Mesenchymal stem cell (in vitro differentiated cells and primary cell): Measurements from ENCODE around the gene SPARCL1.

ENCODE experiments used
- DNase-seq: peaks from one replicate; pipeline ENCODE4 v3.0.0-alpha.2; 2013
- H2AFZ ChIP-seq: one replicate; pipeline ENCODE4 v1.6.1; 2013; ENCODE audit warnings: low read depth, mild to moderate bottlenecking, control low read depth, inconsistent platforms, low read length, moderate library complexity
- H2AK5ac ChIP-seq: 2 replicates; pipeline ENCODE4 v1.6.1; 2013; ENCODE audit warnings: low read length, moderate library complexity, mild to moderate bottlenecking, inconsistent platforms; ENCODE audit not compliant: severe bottlenecking
- H2BK120ac ChIP-seq: one replicate; pipeline ENCODE4 v1.6.1; 2013; ENCODE audit warnings: low read depth, mild to moderate bottlenecking, inconsistent platforms, low read length, moderate library complexity
- H2BK12ac ChIP-seq, 2 experiments: one replicate each; pipeline ENCODE4 v1.6.1; 2013; ENCODE audit warnings: inconsistent platforms in 2 of 2, low read length in 2 of 2, mild to moderate bottlenecking in 2 of 2, moderate library complexity in 2 of 2, control low read depth in 1 of 2
- H2BK15ac ChIP-seq: one replicate; pipeline ENCODE4 v1.6.1; 2013; ENCODE audit warnings: mild to moderate bottlenecking, low read depth, inconsistent platforms; ENCODE audit not compliant: poor library complexity, severe bottlenecking
- H2BK5ac ChIP-seq: 2 replicates; pipeline ENCODE4 v1.6.1; 2013; ENCODE audit warnings: low read depth, mild to moderate bottlenecking, low read length, control low read depth, inconsistent platforms; ENCODE audit not compliant: poor library complexity, severe bottlenecking
- H3K14ac ChIP-seq, 2 experiments: one replicate each; pipeline ENCODE4 v1.6.1; 2013; ENCODE audit warnings: inconsistent platforms in 2 of 2, low read length in 2 of 2, control low read depth in 1 of 2, mild to moderate bottlenecking in 1 of 2, moderate library complexity in 1 of 2
- H3K18ac ChIP-seq, 2 experiments: one replicate each; pipeline ENCODE4 v1.6.1; 2013; ENCODE audit warnings: inconsistent platforms in 2 of 2, low read length in 2 of 2, control low read depth in 1 of 2, low read depth in 1 of 2, mild to moderate bottlenecking in 1 of 2
- H3K23ac ChIP-seq, 2 experiments: one replicate each; pipeline ENCODE4 v1.6.1; 2013; ENCODE audit warnings: inconsistent platforms in 2 of 2, low read length in 2 of 2, mild to moderate bottlenecking in 2 of 2, moderate library complexity in 2 of 2, control low read depth in 1 of 2
- H3K27ac ChIP-seq: 2 replicates; pipeline ENCODE4 v1.5.1; 2013; ENCODE audit warnings: mild to moderate bottlenecking, moderate library complexity, low read length, control low read depth, inconsistent platforms; ENCODE audit not compliant: poor library complexity, severe bottlenecking
- H3K27me3 ChIP-seq, 2 experiments: 2 replicates each; pipeline versions ENCODE4 v1.6.1 to v1.7.0; 2013; ENCODE audit warnings: low read length in 2 of 2, mild to moderate bottlenecking in 2 of 2, moderate library complexity in 2 of 2, control low read depth in 1 of 2, inconsistent platforms in 1 of 2; ENCODE audit not compliant: control insufficient read depth in 1 of 2, insufficient read depth in 1 of 2
- H3K36me3 ChIP-seq, 2 experiments: 2 replicates each; pipeline versions ENCODE4 v1.6.1 to v1.7.0; 2013; ENCODE audit warnings: low read length in 2 of 2, control low read depth in 1 of 2, inconsistent platforms in 1 of 2, low read depth in 1 of 2, mild to moderate bottlenecking in 1 of 2; ENCODE audit not compliant: insufficient read depth in 2 of 2, control insufficient read depth in 1 of 2
- H3K4ac ChIP-seq, 2 experiments: one replicate each; pipeline ENCODE4 v1.6.1; 2013; ENCODE audit warnings: inconsistent platforms in 2 of 2, low read length in 2 of 2, mild to moderate bottlenecking in 2 of 2, moderate library complexity in 2 of 2, control low read depth in 1 of 2, low read depth in 1 of 2
- H3K4me1 ChIP-seq: 2 replicates; pipeline ENCODE4 v1.6.1; 2013; ENCODE audit warnings: low read depth, low read length, control low read depth; ENCODE audit not compliant: control insufficient read depth, insufficient read depth
- H3K4me2 ChIP-seq: 2 replicates; pipeline ENCODE4 v1.6.1; 2013; ENCODE audit warnings: low read length, mild to moderate bottlenecking, inconsistent platforms; ENCODE audit not compliant: poor library complexity, severe bottlenecking
- H3K4me3 ChIP-seq, 2 experiments: 2 replicates each; pipeline versions ENCODE4 v1.5.1 to v1.7.0; 2013; ENCODE audit warnings: low read length in 2 of 2, mild to moderate bottlenecking in 2 of 2, control low read depth in 1 of 2, low read depth in 1 of 2; ENCODE audit not compliant: insufficient read depth in 1 of 2
- H3K79me1 ChIP-seq: replicated peaks from 2 replicates; pipeline ENCODE4 v1.6.1; 2013; ENCODE audit warnings: mild to moderate bottlenecking, control low read depth, low read length, inconsistent platforms; ENCODE audit not compliant: poor library complexity, severe bottlenecking
- H3K9ac ChIP-seq: 2 replicates; pipeline ENCODE4 v1.7.0; 2013; ENCODE audit warnings: mild to moderate bottlenecking, low read length, moderate library complexity
- H3K9me3 ChIP-seq: 2 replicates; pipeline ENCODE4 v1.7.0; 2013; ENCODE audit warnings: mild to moderate bottlenecking, low read length; ENCODE audit not compliant: control insufficient read depth
- H4K8ac ChIP-seq: one replicate; pipeline ENCODE4 v1.6.1; 2013; ENCODE audit warnings: inconsistent platforms, mild to moderate bottlenecking, low read length, moderate library complexity
- H4K91ac ChIP-seq: one replicate; pipeline ENCODE4 v1.6.1; 2013; ENCODE audit warnings: mild to moderate bottlenecking, low read length, inconsistent platforms
- WGBS: methylation state at CpG from one replicate; pipeline ENCODE4 v1.1.7; 2013; ENCODE audit warnings: mixed read lengths; 5-methylcytosine and 5-hydroxymethylcytosine counted together

Gene SPARCL1

DNA sequence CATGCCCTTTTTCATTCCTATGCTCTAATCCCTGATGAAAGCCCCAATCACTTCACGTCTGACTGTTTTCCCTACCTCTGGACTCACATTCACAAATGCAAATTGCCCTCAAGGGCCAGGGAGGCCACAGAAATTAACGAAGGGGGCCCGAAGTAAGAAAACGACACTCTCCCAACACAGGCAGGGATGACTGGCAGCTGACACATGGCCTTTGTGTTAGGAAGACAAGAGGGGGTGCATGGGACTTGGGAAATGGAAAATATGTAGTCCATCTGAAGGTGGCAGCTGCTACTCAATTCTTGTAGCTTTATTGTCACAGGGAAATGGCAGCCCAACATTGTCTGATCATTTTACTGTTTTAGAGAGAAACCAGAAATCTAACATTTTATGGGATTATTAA lies 12.3 kb upstream of the SPARCL1 start:
- no peak overlapping the region for H3K14ac ChIP-seq
- no peaks in the 10 kb centered on the region for H3K79me1 ChIP-seq
- no peak overlapping the region for H3K27ac ChIP-seq
- H3K4me2 ChIP-seq, result no peak overlapping the region
- H3K4me1 ChIP-seq, result no peaks in the 10 kb centered on the region
- H2BK15ac ChIP-seq, result no peak overlapping the region
- no peak overlapping the region for H3K9ac ChIP-seq
- no peak for DNase-seq
- H2BK120ac ChIP-seq, result no peak overlapping the region
- H2AK5ac ChIP-seq, result no peak overlapping the region
- no peak overlapping the region for H2BK5ac ChIP-seq
- WGBS, result 62% methylated on average over 4 of the region's 4 CpGs
- no peak overlapping the region for H4K8ac ChIP-seq
- H3K4me3 ChIP-seq, result no peak overlapping the region
- no peak overlapping the region for H3K4ac ChIP-seq
- no peaks in the 10 kb centered on the region for H3K9me3 ChIP-seq
- H3K36me3 ChIP-seq, result no peaks in the 10 kb centered on the region
- H2AFZ ChIP-seq, result no peak overlapping the region
- no peak overlapping the region for H3K23ac ChIP-seq
- H2BK12ac ChIP-seq, result no peak overlapping the region
- no peak overlapping the region for H4K91ac ChIP-seq
- no peaks in the 10 kb centered on the region for H3K27me3 ChIP-seq
- H3K18ac ChIP-seq, result no peak overlapping the region

DNA sequence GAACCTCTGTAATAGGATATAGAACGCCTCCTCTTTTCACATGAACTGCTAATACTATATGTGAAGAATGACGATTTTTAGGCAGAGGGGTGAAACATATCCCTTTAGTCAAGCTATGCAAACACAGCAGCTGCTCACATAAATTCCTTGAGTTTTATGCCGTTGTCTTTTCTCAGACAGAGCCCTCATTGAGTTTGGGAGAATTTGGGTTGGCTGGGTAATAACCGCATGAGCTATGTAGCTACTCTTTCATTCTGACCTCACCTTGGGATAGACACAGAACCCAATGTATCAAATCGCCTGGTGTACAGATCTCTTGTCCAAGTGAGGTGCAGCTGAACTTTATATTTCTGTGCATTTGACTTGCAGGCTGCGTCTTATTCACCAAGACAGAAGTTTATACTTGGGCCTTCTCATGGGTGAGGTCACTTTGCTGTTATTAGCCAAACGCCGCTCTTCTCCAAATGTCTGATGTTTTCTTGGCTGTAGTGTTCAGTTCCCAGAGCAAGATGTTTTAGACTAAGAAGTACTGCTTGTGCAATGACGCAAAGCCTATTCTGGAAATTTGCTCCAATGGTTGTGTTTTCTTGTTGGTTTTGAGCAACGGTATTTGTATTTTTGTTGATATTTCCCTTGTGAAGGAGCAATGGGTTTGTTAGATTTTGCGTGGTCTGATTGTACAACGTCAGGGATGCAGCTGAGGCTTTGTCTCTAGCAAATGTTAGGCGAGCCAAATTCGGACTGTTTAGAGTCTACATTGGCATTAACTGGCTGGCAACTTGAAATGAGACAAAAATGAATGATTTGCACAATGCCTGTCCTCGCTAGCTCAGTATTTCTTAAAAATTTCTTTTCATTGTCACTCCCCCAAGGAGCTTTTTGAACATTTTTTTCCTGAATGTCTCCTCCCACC lies 11.2 kb upstream of the SPARCL1 start:
- no peak overlapping the region for H2BK12ac ChIP-seq
- H3K4me3 ChIP-seq, result peak overlapping the region in 1 of 2 experiments; percentile 22

DNA sequence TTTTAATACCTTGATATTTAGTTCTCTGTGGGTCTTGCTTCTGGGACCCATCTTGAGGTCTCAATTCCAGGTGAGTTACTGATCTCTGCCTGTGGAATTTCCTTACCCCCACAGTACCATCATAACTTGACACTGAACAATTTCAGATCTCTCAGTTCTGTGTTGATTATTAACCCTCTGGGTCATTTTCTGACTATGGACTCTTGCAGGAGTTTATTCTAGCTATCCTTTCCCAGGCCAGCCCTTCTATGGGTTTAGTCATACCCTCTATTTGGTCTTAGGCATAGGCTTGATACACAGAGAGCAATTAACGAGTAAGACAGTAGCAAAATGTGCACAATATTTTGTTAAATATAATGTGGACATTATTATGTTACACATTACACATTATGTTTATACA lies 3.7 kb upstream of the SPARCL1 start:
- no peak overlapping the region for H4K91ac ChIP-seq
- no peak overlapping the region for H3K23ac ChIP-seq
- no peak overlapping the region for H3K9ac ChIP-seq
- no peak overlapping the region for H2AK5ac ChIP-seq
- H3K79me1 ChIP-seq, result no peaks in the 10 kb centered on the region
- H2BK5ac ChIP-seq, result no peak overlapping the region
- H2BK12ac ChIP-seq, result no peak overlapping the region
- no peak overlapping the region for H3K4me2 ChIP-seq
- no peaks in the 10 kb centered on the region for H3K9me3 ChIP-seq
- H3K27me3 ChIP-seq, result no peaks in the 10 kb centered on the region
- H3K4me3 ChIP-seq, result no peak overlapping the region
- no peak overlapping the region for H3K14ac ChIP-seq
- H3K36me3 ChIP-seq, result no peaks in the 10 kb centered on the region
- H3K4me1 ChIP-seq, result no peaks in the 10 kb centered on the region
- H2BK120ac ChIP-seq, result no peak overlapping the region
- no peak overlapping the region for H3K27ac ChIP-seq
- no peak overlapping the region for H3K18ac ChIP-seq
- no CpG with 5 or more reads among the region's 1 CpG for WGBS
- no peak overlapping the region for H4K8ac ChIP-seq
- no peak overlapping the region for H2BK15ac ChIP-seq
- H3K4ac ChIP-seq, result no peak overlapping the region
- DNase-seq, result no peak
- H2AFZ ChIP-seq, result no peak overlapping the region

More for the DNA sequence above, 11.2 kb upstream of the SPARCL1 start:
- no peak overlapping the region for H2BK15ac ChIP-seq
- H4K91ac ChIP-seq, result no peak overlapping the region
- no peak overlapping the region for H3K23ac ChIP-seq
- H3K4me2 ChIP-seq, result no peak overlapping the region
- no peaks in the 10 kb centered on the region for H3K27me3 ChIP-seq
- no peaks in the 10 kb centered on the region for H3K36me3 ChIP-seq
- no peaks in the 10 kb centered on the region for H3K79me1 ChIP-seq
- no peak overlapping the region for H3K9ac ChIP-seq
- no peaks in the 10 kb centered on the region for H3K9me3 ChIP-seq
- no peak overlapping the region for H2BK5ac ChIP-seq
- H2AK5ac ChIP-seq, result no peak overlapping the region
- H2BK120ac ChIP-seq, result no peak overlapping the region
- no peak overlapping the region for H3K4ac ChIP-seq
- H3K18ac ChIP-seq, result no peak overlapping the region
- H3K4me1 ChIP-seq, result no peaks in the 10 kb centered on the region
- H3K14ac ChIP-seq, result no peak overlapping the region
- DNase-seq, result no peak
- H4K8ac ChIP-seq, result no peak overlapping the region
- no peak overlapping the region for H2AFZ ChIP-seq
- H3K27ac ChIP-seq, result no peak overlapping the region
- WGBS, result 92% methylated on average over 13 of the region's 15 CpGs

DNA sequence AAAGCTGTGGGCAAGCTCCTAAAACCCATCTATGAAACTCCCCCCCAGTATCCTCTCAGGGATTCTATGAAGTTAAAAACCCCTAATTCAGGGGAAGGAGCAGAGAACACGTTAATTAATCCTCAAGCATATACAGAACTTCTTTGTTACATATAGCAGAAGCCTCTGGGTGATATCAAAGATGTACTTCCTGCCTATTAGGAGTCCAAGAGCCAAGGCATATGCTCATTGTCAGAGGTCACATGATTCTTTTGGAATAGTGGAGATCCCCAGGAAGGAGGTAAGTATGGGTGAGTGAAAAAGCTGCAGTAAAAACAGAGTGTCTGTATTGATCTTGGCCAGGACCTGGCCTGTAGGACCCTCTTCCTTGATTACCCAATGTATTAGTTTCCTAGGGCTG lies 2.9 kb upstream of the SPARCL1 start:
- no peak overlapping the region for H3K14ac ChIP-seq

More for the DNA sequence above, 2.9 kb upstream of the SPARCL1 start:
- H3K4me2 ChIP-seq, result no peak overlapping the region
- no peaks in the 10 kb centered on the region for H3K4me1 ChIP-seq
- H3K18ac ChIP-seq, result no peak overlapping the region
- H3K9me3 ChIP-seq, result no peaks in the 10 kb centered on the region
- DNase-seq, result no peak
- no peak overlapping the region for H3K4ac ChIP-seq
- H2BK5ac ChIP-seq, result no peak overlapping the region
- H3K36me3 ChIP-seq, result no peaks in the 10 kb centered on the region
- H2BK12ac ChIP-seq, result no peak overlapping the region
- H3K4me3 ChIP-seq, result no peak overlapping the region
- H2BK120ac ChIP-seq, result no peak overlapping the region
- no peak overlapping the region for H4K91ac ChIP-seq
- no peak overlapping the region for H2AK5ac ChIP-seq
- H2AFZ ChIP-seq, result no peak overlapping the region
- WGBS, result no CpG with 5 or more reads among the region's 1 CpG
- no peaks in the 10 kb centered on the region for H3K27me3 ChIP-seq
- H3K23ac ChIP-seq, result no peak overlapping the region
- H3K79me1 ChIP-seq, result no peaks in the 10 kb centered on the region
- H3K9ac ChIP-seq, result no peak overlapping the region
- no peak overlapping the region for H2BK15ac ChIP-seq
- H4K8ac ChIP-seq, result no peak overlapping the region
- no peak overlapping the region for H3K27ac ChIP-seq
